ENCODE data around the gene MAPK6. TPM values are rescaled to one million over a fixed set of nuclear protein-coding genes. Genes with fewer than 3 reads are reported as not detected.
A peak's percentile ranks its signal among the peaks of the same experiment; 100 is the strongest.

Gene MAPK6
- total and polyA plus RNA-seq, 2 of the 4 experiments (the other 2 are of a cell fraction): 22.6 to 60.6 TPM

DNA sequence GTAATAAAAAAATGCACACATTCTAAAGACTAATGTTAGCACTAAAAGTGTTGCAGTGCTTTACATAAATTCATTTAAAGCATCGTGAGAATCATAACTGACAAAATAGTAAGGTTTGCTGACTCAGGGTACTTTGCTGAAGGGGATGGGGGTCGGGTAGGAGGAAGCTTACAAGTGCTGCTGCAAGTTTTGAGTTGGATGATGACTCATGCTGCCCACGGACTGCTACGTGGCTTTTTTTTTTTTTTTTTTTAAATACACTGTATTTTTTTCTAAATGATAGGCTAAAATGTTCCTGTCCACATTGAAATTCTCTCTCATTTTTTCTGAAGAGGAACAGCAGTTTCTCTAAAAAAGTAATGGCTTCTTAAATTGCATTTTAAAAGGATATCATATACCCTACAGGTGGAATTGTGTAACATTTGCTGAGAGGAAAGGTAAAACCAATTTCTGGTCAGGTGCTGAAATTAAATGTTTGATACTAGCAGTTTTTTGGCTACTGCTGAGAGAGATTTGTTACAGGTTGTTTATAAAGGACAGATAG lies 2.2 kb downstream of the MAPK6 start:
- Histone ChIP-seq H2BK20ac (ENCODE audit: low read depth, low read length) (peak overlapping the region; percentile 5; the same call in 1 of the 2 replicates), H2AFZ (replicated peaks; ENCODE audit: low read length, poor library complexity) (no peak overlapping the region), H4K5ac (ENCODE audit: low read depth, low read length) (peak overlapping the region; percentile 23; the same call in 1 of the 2 replicates), H3K79me1 (ENCODE audit: low read depth in 1 of 2, low read length in 2 of 2) (peaks cover 0 to 30% of the 10 kb centered on the region in 2 experiments; a peak in 2 of 4 replicates), H3K27me3 (ENCODE audit: control insufficient read depth, insufficient read depth, low read length) (no peaks in the 10 kb centered on the region), H3K4ac (ENCODE audit: low read depth, low read length) (peak overlapping the region; percentile 24; the same call in 1 of the 2 replicates), H3K9me3 (ENCODE audit: control insufficient read depth, insufficient read depth, low read length) (no peaks in the 10 kb centered on the region), H4K8ac (ENCODE audit: low read depth in 2 of 2, low read length in 2 of 2) (peak overlapping the region in 1 of 2 experiments; percentile 79; a peak in 2 of 4 replicates), H3K9me1 (ENCODE audit: insufficient read depth, low read length) (peaks cover 7% of the 10 kb centered on the region), H4K91ac (ENCODE audit: insufficient read depth, low read depth, low read length) (0 out of 2 replicates have a peak overlapping the region, but pooled peaks have one; percentile 31), H3K4me2 (ENCODE audit: low read depth, low read length) (peak overlapping the region; percentile 90), H2AK5ac (ENCODE audit: low read depth, low read length) (no peak overlapping the region), H4K20me1 (ENCODE audit: insufficient read depth, low read length) (peaks cover 28% of the 10 kb centered on the region), H3K27ac (ENCODE audit: insufficient read depth, low read length) (peak overlapping the region; percentile 85; the same call in 1 of the 2 replicates), H3K14ac (replicated peaks; ENCODE audit: low read depth, low read length) (no peak overlapping the region), H3K56ac (ENCODE audit: extremely low read depth, insufficient read depth, low read length) (0 out of 2 replicates have a peak overlapping the region, but pooled peaks have one; percentile 99), H2BK120ac (ENCODE audit: low read depth, low read length) (0 out of 2 replicates have a peak overlapping the region, but pooled peaks have one; percentile 48), H2AK9ac (replicated peaks; ENCODE audit: low read depth, low read length, poor library complexity) (no peak overlapping the region), H3K36me3 (ENCODE audit: control insufficient read depth, insufficient read depth, low read length) (no peaks in the 10 kb centered on the region; the same call in 1 of the 2 replicates), H3K4me3 (ENCODE audit: insufficient read depth, low read depth, low read length) (peak overlapping the region; percentile 90), H3K4me1 (ENCODE audit: control insufficient read depth, insufficient read depth, low read length) (peaks cover 11% of the 10 kb centered on the region), H3K18ac (ENCODE audit: low read depth, low read length) (peak overlapping the region; percentile 54; the same call in 1 of the 2 replicates), H2BK15ac (ENCODE audit: low read depth, low read length) (no peak overlapping the region), H3K23ac (ENCODE audit: low read depth, low read length) (no peak overlapping the region), H2BK5ac (ENCODE audit: low read depth, low read length, poor library complexity, severe bottlenecking) (peak overlapping the region; percentile 100), H3K9ac (ENCODE audit: low read depth, low read length) (peak overlapping the region; percentile 93)
- dilution Hi-C loops (cut with HindIII; ENCODE audit: low sequenced_read_pairs, unreplicated experiment): no loop called here
- BruUV-seq (replicated peaks): no TSS peak
- ChIA-PET POLR2A (ENCODE audit: unreplicated experiment) (interaction anchor here (0.6 to 1.2 kb wide), 3 partner anchors 18 to 505 kb away, joined by 3 to 4 read pairs (median 3); no protein-coding TSS in a partner anchor), CTCF (no interaction called here)
- DNase-seq (peak; percentile 97), ATAC-seq (ENCODE audit: low read depth) (no peak)
- in situ Hi-C loops (cut with MboI; ENCODE audit: low sequenced_read_pairs): loop anchor here (25.0 kb wide), 1 partner anchor 641 kb away; no protein-coding TSS in a partner anchor
- WGBS, 2 experiments (ENCODE audit: extremely low coverage in 2 of 2, insufficient read length in 1 of 2): no CpG with 5 or more reads among the region's 4 CpGs
- intact Hi-C loops (cut with micrococcal nuclease): loop anchor here (2.0 to 5.0 kb wide), 2 partner anchors 39 to 120 kb away; no protein-coding TSS in a partner anchor
- TF ChIP-seq, protein P1, sequence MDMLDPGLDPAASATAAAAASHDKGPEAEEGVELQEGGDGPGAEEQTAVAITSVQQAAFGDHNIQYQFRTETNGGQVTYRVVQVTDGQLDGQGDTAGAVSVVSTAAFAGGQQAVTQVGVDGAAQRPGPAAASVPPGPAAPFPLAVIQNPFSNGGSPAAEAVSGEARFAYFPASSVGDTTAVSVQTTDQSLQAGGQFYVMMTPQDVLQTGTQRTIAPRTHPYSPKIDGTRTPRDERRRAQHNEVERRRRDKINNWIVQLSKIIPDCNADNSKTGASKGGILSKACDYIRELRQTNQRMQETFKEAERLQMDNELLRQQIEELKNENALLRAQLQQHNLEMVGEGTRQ (IDR thresholded peaks at IDR 0.05; ENCODE audit: low read depth, low read length): no peak
- TF ChIP-seq, protein P2, sequence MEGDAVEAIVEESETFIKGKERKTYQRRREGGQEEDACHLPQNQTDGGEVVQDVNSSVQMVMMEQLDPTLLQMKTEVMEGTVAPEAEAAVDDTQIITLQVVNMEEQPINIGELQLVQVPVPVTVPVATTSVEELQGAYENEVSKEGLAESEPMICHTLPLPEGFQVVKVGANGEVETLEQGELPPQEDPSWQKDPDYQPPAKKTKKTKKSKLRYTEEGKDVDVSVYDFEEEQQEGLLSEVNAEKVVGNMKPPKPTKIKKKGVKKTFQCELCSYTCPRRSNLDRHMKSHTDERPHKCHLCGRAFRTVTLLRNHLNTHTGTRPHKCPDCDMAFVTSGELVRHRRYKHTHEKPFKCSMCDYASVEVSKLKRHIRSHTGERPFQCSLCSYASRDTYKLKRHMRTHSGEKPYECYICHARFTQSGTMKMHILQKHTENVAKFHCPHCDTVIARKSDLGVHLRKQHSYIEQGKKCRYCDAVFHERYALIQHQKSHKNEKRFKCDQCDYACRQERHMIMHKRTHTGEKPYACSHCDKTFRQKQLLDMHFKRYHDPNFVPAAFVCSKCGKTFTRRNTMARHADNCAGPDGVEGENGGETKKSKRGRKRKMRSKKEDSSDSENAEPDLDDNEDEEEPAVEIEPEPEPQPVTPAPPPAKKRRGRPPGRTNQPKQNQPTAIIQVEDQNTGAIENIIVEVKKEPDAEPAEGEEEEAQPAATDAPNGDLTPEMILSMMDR (conservative IDR thresholded peaks at IDR 0.05; ENCODE audit: low read depth, low read length): no peak
- peak; percentile 98 for TF ChIP-seq MAFK (IDR thresholded peaks at IDR 0.05; ENCODE audit: low read depth, low read length)
- TF ChIP-seq POLR2A (IDR thresholded peaks at IDR 0.05; ENCODE audit: low read depth, low read length): 0 out of 2 replicates have a peak, but pooled peaks have one; percentile 49
- peak; percentile 97 for TF ChIP-seq FOS (IDR thresholded peaks at IDR 0.05; ENCODE audit: low read depth, low read length)
- no peak for TF ChIP-seq RCOR1 (IDR thresholded peaks at IDR 0.05; ENCODE audit: insufficient replicate concordance, low read length)
- peak; percentile 64; the same call in 1 of the 2 replicates for TF ChIP-seq BHLHE40 (IDR thresholded peaks at IDR 0.05; ENCODE audit: low read depth, low read length)
- TF ChIP-seq NFE2L2 (IDR thresholded peaks at IDR 0.05; ENCODE audit: low read depth, low read length): peak; percentile 74
- TF ChIP-seq RFX5 (IDR thresholded peaks at IDR 0.05; ENCODE audit: low read depth, low read length): no peak
- TF ChIP-seq MXI1 (IDR thresholded peaks at IDR 0.05; ENCODE audit: borderline replicate concordance, low read depth, low read length): no peak
- TF ChIP-seq CEBPB (IDR thresholded peaks at IDR 0.05; ENCODE audit: low read depth, low read length): 0 out of 2 replicates have a peak, but pooled peaks have one; percentile 13
- TF ChIP-seq CHD1 (IDR thresholded peaks at IDR 0.05; ENCODE audit: low read depth, low read length): no peak
- TF ChIP-seq, protein P3, sequence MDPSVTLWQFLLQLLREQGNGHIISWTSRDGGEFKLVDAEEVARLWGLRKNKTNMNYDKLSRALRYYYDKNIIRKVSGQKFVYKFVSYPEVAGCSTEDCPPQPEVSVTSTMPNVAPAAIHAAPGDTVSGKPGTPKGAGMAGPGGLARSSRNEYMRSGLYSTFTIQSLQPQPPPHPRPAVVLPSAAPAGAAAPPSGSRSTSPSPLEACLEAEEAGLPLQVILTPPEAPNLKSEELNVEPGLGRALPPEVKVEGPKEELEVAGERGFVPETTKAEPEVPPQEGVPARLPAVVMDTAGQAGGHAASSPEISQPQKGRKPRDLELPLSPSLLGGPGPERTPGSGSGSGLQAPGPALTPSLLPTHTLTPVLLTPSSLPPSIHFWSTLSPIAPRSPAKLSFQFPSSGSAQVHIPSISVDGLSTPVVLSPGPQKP (IDR thresholded peaks at IDR 0.05; ENCODE audit: borderline replicate concordance, low read depth, low read length): no peak
- TF ChIP-seq MAZ (IDR thresholded peaks at IDR 0.05; ENCODE audit: borderline replicate concordance, low read depth, low read length): peak; percentile 79

Data from IMR-90 (cell line).